Measurements from ENCODE around the gene ALKBH8.
"Not testable (repeated sequence)": the region's sequence is repeated elsewhere in the genome, so short reads cannot be mapped to it uniquely, and the experiment has no call there.

ALKBH8 gene

GRCh38 chr11:107504981-107505380, 60.6 kb downstream of the ALKBH8 start:
- no peak for DNase-seq

- no peak for DNase-seq
Observed at GRCh38 chr11:107501713-107502112, 63.8 kb downstream of the ALKBH8 start.

- not testable (repeated sequence) for DNase-seq
Observed at GRCh38 chr11:107497371-107497770, 68.2 kb downstream of the ALKBH8 start.

GRCh38 chr11:107496011-107496410, 69.5 kb downstream of the ALKBH8 start:
- no peak for DNase-seq

DNA sequence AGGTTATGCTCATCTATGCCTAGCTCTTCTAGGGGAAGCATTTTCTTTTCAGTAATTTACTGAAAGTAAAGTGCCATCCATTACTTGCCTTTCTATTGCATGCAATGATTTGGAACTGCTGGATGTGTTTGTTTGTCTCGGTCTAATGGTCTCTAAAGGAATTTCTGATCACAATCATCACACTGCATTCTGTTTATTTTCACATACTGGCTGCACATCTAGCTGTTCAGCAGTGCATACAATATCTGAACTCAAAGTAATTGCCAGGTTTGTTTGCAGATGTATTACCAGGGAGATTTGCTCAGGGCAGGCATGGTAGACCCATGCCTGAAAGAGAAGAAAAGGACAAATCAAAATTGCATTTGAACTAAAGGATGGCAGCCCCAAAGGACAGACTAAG, 71.5 kb downstream of the ALKBH8 start:
- no peak for DNase-seq

- DNase-seq: no peak
Observed at GRCh38 chr11:107493117-107493516, 72.4 kb downstream of the ALKBH8 start.

GRCh38 chr11:107490836-107491235, 74.7 kb downstream of the ALKBH8 start:
- no peak for DNase-seq

DNA sequence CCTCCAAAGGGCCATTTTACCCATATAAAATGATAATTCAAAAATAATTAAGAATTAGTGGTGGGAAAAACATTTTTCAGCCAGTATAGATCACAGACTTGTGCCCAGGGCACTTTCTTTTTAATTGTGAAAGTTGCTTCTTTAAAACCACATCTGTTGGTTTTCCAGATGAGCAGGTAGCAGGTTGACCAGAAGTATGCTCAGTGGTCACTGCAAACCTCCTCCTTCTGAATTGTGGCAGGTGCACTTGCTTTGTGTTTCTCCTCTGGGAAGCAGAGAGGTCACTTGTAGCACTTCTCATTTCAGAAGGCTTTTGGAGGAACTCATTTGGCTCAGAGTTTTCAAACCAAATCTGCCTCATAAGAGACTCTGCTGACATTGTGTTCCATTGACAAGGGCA, 83.3 kb downstream of the ALKBH8 start:
- DNase-seq: no peak

GRCh38 chr11:107478922-107479321, 86.6 kb downstream of the ALKBH8 start:
- no peak for DNase-seq

GRCh38 chr11:107477820-107478219, 87.7 kb downstream of the ALKBH8 start:
- no peak for DNase-seq

DNA sequence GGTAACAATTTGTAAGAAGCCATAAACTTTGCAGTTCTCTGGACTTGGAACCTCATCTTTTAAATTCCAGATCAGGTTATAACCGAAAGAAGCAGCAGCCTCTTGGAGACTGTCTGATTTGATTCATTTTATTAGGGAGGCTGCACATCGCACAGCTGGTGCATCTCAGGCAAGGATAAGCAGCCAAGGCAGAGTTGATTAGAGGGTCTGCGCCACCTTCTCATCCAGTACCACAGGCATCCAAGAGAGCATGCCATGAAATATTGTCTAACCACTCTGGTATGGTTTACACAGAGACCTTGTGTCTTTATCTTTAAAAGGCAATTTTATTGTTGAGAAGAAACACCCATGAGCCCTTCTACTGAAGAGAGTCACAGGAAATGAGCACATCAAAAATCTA, 91.7 kb downstream of the ALKBH8 start:
- no peak for DNase-seq

- DNase-seq: no peak
Observed at GRCh38 chr11:107472966-107473365, 92.6 kb downstream of the ALKBH8 start.

GRCh38 chr11:107468596-107468995, 96.9 kb downstream of the ALKBH8 start:
- no peak for DNase-seq

DNA sequence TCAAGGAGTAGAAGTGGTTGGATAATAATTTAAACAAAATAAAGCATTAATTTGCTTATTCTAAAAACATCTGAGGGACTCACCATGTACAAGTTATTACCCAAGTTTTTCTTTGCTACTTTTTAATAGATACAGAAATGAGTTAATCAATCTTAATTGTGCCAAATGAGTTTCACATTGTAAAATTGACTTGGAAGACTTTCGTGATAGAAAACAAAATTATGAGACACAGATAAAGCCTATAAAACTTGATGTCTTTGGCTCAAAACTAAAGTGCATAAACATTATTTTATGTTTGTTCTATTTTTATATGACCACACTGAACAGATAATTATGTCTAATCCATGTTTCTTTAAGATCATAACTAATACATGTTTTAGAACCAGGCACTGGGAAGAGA, 97.8 kb downstream of the ALKBH8 start:
- no peak for DNase-seq

DNA sequence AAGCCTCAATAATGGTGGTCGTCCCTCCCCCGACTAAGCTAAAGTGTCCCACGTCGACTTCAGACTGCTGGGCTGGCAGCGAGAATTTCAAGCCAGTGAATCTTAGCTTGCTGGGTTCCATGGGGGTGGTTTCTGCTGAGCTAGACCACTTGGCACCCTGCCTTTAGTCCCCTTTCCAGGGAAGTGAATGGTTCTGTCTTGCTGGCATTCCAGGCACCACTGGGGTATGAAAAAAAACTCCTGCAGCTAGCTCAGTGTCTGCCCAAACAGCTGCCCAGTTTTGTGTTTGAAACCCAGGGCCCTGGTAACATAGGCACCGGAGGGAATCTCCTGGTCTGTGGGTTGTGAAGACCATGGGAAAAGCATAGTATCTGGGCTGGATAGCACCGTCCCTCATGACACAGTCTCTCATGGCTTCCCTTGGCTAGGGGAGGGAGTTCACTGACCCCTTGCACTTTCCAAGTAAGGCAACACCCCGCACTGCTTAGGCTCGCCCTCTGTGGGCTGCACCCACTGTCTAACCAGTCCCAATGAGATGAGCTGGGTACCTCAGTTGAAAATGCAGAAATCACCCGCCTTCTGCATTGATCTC, 99.2 kb downstream of the ALKBH8 start:
- not testable (repeated sequence) for DNase-seq

GRCh38 chr11:107457558-107458271, 107.8 kb downstream of the ALKBH8 start, which contains the start of gene CWF19L2:
Gene CWF19L2 (minus strand): TSS chr11:107457825. CDS start chr11:107457816, 9 bp downstream.
- DNase-seq: peak; percentile 92

GRCh38 chr11:107457205-107457557, 108.4 kb downstream of the ALKBH8 start:
- no peak for DNase-seq

DNA sequence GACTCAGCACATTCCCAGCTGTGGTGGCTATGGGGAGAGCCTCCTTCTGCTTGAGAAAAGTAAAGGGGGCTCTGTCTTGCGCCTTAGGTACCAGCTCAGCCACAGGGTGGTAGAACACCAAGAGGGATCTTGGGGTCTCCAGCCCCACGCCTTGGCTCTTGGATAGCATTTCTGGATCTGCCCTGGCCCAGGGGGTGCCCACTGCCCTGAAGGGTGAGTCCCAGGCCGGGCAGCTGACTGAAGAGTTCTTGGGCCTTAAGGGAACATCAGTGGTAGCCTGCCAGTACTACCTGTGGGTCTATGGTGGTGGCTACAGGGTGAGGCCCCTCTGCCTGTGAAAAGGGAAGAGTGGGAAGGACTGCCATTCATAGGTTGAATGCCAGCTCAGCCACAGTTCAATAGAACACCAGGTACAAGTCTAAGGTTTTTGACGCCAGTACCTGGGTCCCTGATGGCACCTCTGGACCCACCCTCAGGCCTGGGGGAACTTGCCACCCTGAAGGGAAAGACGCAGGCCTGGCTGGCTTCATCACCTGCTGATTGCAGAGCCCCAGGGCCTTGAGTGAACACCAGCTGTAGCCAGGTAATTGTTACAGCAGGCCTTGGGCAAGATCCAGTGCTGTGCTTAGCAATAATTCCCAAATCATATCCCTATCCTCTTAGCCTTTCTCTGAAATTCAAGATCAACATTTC, 111.8 kb downstream of the ALKBH8 start:
- no peak for DNase-seq

Data from stimulated activated CD4-positive, alpha-beta T cell treated with anti-CD3 and anti-CD28 coated beads, Interleukin-4, amount 100 ng/mL, for 24 hours (primary cell).